Panc1 (cell line): ENCODE results near the gene PXN. TPM values are rescaled to one million over a fixed set of nuclear protein-coding genes. Genes with fewer than 3 reads are reported as not detected.
A peak's percentile ranks its signal among the peaks of the same experiment; 100 is the strongest.

Experiments used
- ATAC-seq: fragments of 200-7000 bp; cut with Tn5 transposase; 2 replicates; pipeline ENCODE4 v1.9.1; 2020; ENCODE audit warnings: mild to moderate bottlenecking, moderate library complexity
- BruUV-seq: library from RNA; stranded (reverse); fragments of 400-500 nt; replicated peaks from 2 replicates; lab custom pipeline; 2021; lab: Mats Ljungman, UMichigan
- CTCF ChIA-PET: fragments of 300-600 bp; sonication (Branson Sonifier 250); formaldehyde crosslinking; loops from one replicate; lab custom pipeline; 2022; ENCODE audit warnings: antibody characterized with exemption; lab: Charles Lee
- POLR2A ChIA-PET: fragments of 300-600 bp; sonication (Branson Sonifier 250); formaldehyde crosslinking; loops from one replicate; lab custom pipeline; 2022; ENCODE audit warnings: antibody characterized with exemption; lab: Charles Lee
- DNase-seq: peaks from one replicate; pipeline ENCODE4 v3.0.0-alpha.2; 2010; ENCODE audit warnings: low read depth, low spot score
- H3K27ac ChIP-seq: 2 replicates; pipeline ENCODE4 v1.5.1; 2011; ENCODE audit warnings: mild to moderate bottlenecking, low read length, inconsistent platforms
- H3K27me3 ChIP-seq: fragments of 200-500 bp; sonication (Bioruptor generic); 2 replicates; pipeline ENCODE4 v1.6.0; 2014; ENCODE audit warnings: low read length, inconsistent platforms; ENCODE audit not compliant: control insufficient read depth, insufficient read depth
- H3K36me3 ChIP-seq: fragments of 200-500 bp; sonication (Bioruptor generic); 2 replicates; pipeline ENCODE4 v1.5.1; 2014; ENCODE audit warnings: inconsistent platforms, mild to moderate bottlenecking, low read length, moderate library complexity; ENCODE audit not compliant: control insufficient read depth, insufficient read depth
- H3K4me1 ChIP-seq: 2 replicates; pipeline ENCODE4 v1.5.1; 2011; ENCODE audit warnings: inconsistent platforms, mild to moderate bottlenecking, low read length, moderate library complexity; ENCODE audit not compliant: control insufficient read depth, insufficient read depth
- H3K4me3 ChIP-seq, 2 experiments: 2 replicates each; pipeline ENCODE4 v1.5.1; 2011 to 2012; ENCODE audit warnings: low read depth in 2 of 2, low read length in 2 of 2, mild to moderate bottlenecking in 2 of 2, inconsistent platforms in 1 of 2, moderate library complexity in 1 of 2
- H3K9me3 ChIP-seq: fragments of 200-500 bp; sonication (Bioruptor generic); 2 replicates; pipeline ENCODE4 v1.5.1; 2014; ENCODE audit warnings: low read depth, mild to moderate bottlenecking, inconsistent platforms, low read length, moderate library complexity; ENCODE audit not compliant: control insufficient read depth, insufficient read depth
- POLR2AphosphoS5 ChIP-seq: IDR thresholded peaks from 2 replicates; pipeline ENCODE4 v1.6.1; 2012; ENCODE audit warnings: mild to moderate bottlenecking, low read depth, low read length, moderate library complexity
- REST ChIP-seq, 2 experiments: IDR thresholded peaks; 2 replicates each; pipeline ENCODE4 v1.6.1; 2011 to 2012; ENCODE audit warnings: low read depth in 2 of 2, control low read depth in 1 of 2, low read length in 1 of 2, mild to moderate bottlenecking in 1 of 2, moderate library complexity in 1 of 2; ENCODE audit not compliant: insufficient read depth in 1 of 2
- TCF7L2 ChIP-seq: IDR thresholded peaks from 2 replicates; pipeline ENCODE4 v1.6.1; 2011; ENCODE audit warnings: mild to moderate bottlenecking, low read depth, low read length, inconsistent platforms
- in situ Hi-C: cut with HindIII; loops from 2 replicates; pipeline ENCODE4 v1.10.0; 2016; ENCODE audit warnings: low sequenced_read_pairs, low pct_unique_long_range_greater_than_20kb
- intact Hi-C: fragments of 100-400 bp; cut with micrococcal nuclease; formaldehyde crosslinking; loops from one replicate; pipeline ENCODE4 v1.10.0; 2022; ENCODE audit not compliant: unreplicated experiment
- total RNA-seq: library from RNA; stranded (reverse); gene quantifications from one replicate; pipeline ENCODE4 v1.2.1, GENCODE V29; 2021; ENCODE audit not compliant: unreplicated experiment

The PXN gene
- total RNA-seq, 1 experiment from 2014 or later: 484 TPM

GRCh38 chr12:120230326-120230973 lies 35.1 kb downstream of the PXN start:
- ChIA-PET POLR2A (interaction anchor here (0.5 to 2.7 kb wide), 8 partner anchors 9 to 71 kb away, joined by 3 to 28 read pairs (median 6); partner anchors contain the start of genes PXN, RNU4-2 and RPLP0), CTCF (interaction anchor here (0.5 to 3.2 kb wide), 6 partner anchors 9 to 1996 kb away, joined by 3 to 15 read pairs (median 5); partner anchors contain the start of genes DIABLO, PXN and RNU4-2)
- in situ Hi-C loops: no loop called here
- intact Hi-C loops: no loop called here
- no peaks in the 10 kb centered on the region for H3K27me3 ChIP-seq
- H3K36me3 ChIP-seq: peaks cover 8% of the 10 kb centered on the region
- peak overlapping the region; percentile 100 for H3K27ac ChIP-seq
- H3K9me3 ChIP-seq: no peaks in the 10 kb centered on the region
- peak; percentile 32 for ATAC-seq
- BruUV-seq: no TSS peak
- H3K4me3 ChIP-seq: 0 out of 4 replicates have a peak overlapping the region, but pooled peaks of 1 of the 2 experiments have one; percentile 7
- TF ChIP-seq REST (IDR thresholded peaks at IDR 0.05; ENCODE audit: insufficient read depth in 1 of 2, low read depth in 2 of 2, low read length in 1 of 2) (no peak), POLR2AphosphoS5 (peak; percentile 14; the same call in 1 of the 2 replicates)
- DNase-seq: no peak
- H3K4me1 ChIP-seq: peaks cover 99% of the 10 kb centered on the region

GRCh38 chr12:120229487-120230325 lies 35.8 kb downstream of the PXN start:
- intact Hi-C loops: loop anchor here (2.0 kb wide), 1 partner anchor 35 kb away; the partner anchor contains the start of gene PXN

GRCh38 chr12:120229071-120229486 lies 36.5 kb downstream of the PXN start:
- in situ Hi-C loops: no loop called here
- Histone ChIP-seq H3K27ac (peak overlapping the region; percentile 100), H3K4me3 (peak overlapping the region in 1 of 2 experiments; percentile 17; a peak in 2 of 4 replicates), H3K9me3 (no peaks in the 10 kb centered on the region), H3K27me3 (no peaks in the 10 kb centered on the region), H3K36me3 (peaks cover 9% of the 10 kb centered on the region), H3K4me1 (peaks cover 99% of the 10 kb centered on the region)
- intact Hi-C loops: loop anchor here (2.0 kb wide), 1 partner anchor 36 kb away; the partner anchor contains the start of gene PXN
- ChIA-PET POLR2A (interaction anchor here (0.6 to 2.1 kb wide), 4 partner anchors 20 to 63 kb away, joined by 3 to 25 read pairs (median 4); partner anchors contain the start of gene RNU4-2), CTCF (interaction anchor here (0.5 to 3.2 kb wide), 11 partner anchors 9 to 209 kb away, joined by 3 to 22 read pairs (median 5); partner anchors contain the start of genes COX6A1, PXN and SIRT4)
- no TSS peak for BruUV-seq
- no peak for DNase-seq
- ATAC-seq: no peak
- no peak for TF ChIP-seq REST (IDR thresholded peaks at IDR 0.05; ENCODE audit: insufficient read depth in 1 of 2, low read depth in 2 of 2, low read length in 1 of 2)
- peak; percentile 30; the same call in 1 of the 2 replicates for TF ChIP-seq TCF7L2

More at GRCh38 chr12:120229487-120230325, 35.8 kb downstream of the PXN start:
- in situ Hi-C loops: no loop called here
- POLR2A ChIA-PET: interaction anchor here (0.5 to 2.7 kb wide), 9 partner anchors 16 to 72 kb away, joined by 3 to 28 read pairs (median 5); partner anchors contain the start of genes RNU4-2 and RPLP0
- Histone ChIP-seq H3K9me3 (no peaks in the 10 kb centered on the region), H3K27me3 (no peaks in the 10 kb centered on the region), H3K27ac (peak overlapping the region; percentile 100), H3K4me3 (peak overlapping the region in 1 of 2 experiments; percentile 17; a peak in 2 of 4 replicates), H3K4me1 (peaks cover 99% of the 10 kb centered on the region), H3K36me3 (peaks cover 8% of the 10 kb centered on the region)
- TF ChIP-seq TCF7L2 (no peak; the same call in 1 of the 2 replicates), POLR2AphosphoS5 (peak; percentile 10)
- CTCF ChIA-PET: interaction anchor here (0.5 to 3.2 kb wide), 6 partner anchors 10 to 117 kb away, joined by 3 to 15 read pairs (median 4); partner anchors contain the start of genes PXN and SIRT4
- DNase-seq (no peak), ATAC-seq (no peak)
- BruUV-seq: no TSS peak
